A673 (cell line): ENCODE results near the gene IPO7.

ENCODE experiments used
- CTCF ChIP-seq: fragments of 300-800, 200-600 bp; sonication (generic); conservative IDR thresholded peaks from 2 replicates; pipeline ENCODE4 v1.5.1; 2017; ENCODE audit warnings: low read depth, mild to moderate bottlenecking, antibody characterized with exemption, low read length, moderate library complexity, mixed read lengths
- EZH2 ChIP-seq: fragments of 200-600 bp; sonication (generic); IDR thresholded peaks from 2 replicates; pipeline ENCODE4 v1.6.1; 2017; ENCODE audit warnings: borderline replicate concordance, low read depth, mild to moderate bottlenecking, mixed read lengths, antibody characterized with exemption, low read length; ENCODE audit not compliant: poor library complexity, severe bottlenecking

GRCh38 chr11:9428706-9429105 is 44.3 kb downstream of the IPO7 start:
- TF ChIP-seq CTCF (no peak), EZH2 (no peak)
